Measurements from ENCODE around the gene RAPGEF4. TPM values are rescaled to one million over a fixed set of nuclear protein-coding genes. Genes with fewer than 3 reads are reported as not detected.

RAPGEF4 gene
- 10 to 100 TPM in 3 of 10 donors, 1 to 10 TPM in 7; 6.0 to 11.2 (median 8.5) TPM for total RNA-seq
- 1 to 10 TPM; 1.2 to 5.2 TPM for polyA plus RNA-seq
- long read RNA-seq, donor 1, full-length matches to known transcripts = 4 of 10 reads
- long read RNA-seq, donor 1, partial matches to known transcripts = 4 of 10 reads
- long read RNA-seq, donor 1, other reads (novel, unspliced or antisense) = 2 of 10 reads
- long read RNA-seq, donor 2, full-length matches to known transcripts = 8 of 11 reads
- long read RNA-seq, donor 2, partial matches to known transcripts = 1 of 11 reads
- long read RNA-seq, donor 2, other reads (novel, unspliced or antisense) = 2 of 11 reads
- long read RNA-seq, donor 3, full-length matches to known transcripts = 8 of 27 reads
- long read RNA-seq, donor 3, partial matches to known transcripts = 17 of 27 reads
- long read RNA-seq, donor 3, other reads (novel, unspliced or antisense) = 2 of 27 reads

- peaks cover 0 to 68% (median 32%) of the 10 kb centered on the region in 7 donors for H3K27me3 ChIP-seq
- no peaks in the 10 kb centered on the region for H3K36me3 ChIP-seq
- DNase-seq (no peak), ATAC-seq (peak in 6 of 8 donors; percentile 7 to 69 (median 41))
- 1% methylated on average over 75 to 89 of the region's 95 CpGs for WGBS, 2 donors
- intact Hi-C loops (cut with DNase I) = no loop called here
- H3K4me1 ChIP-seq = peaks cover 0 to 12% (median 4%) of the 10 kb centered on the region in 9 donors
- no peak within 1 kb of the TSS for H3K27ac ChIP-seq
- H3K4me3 ChIP-seq = peak within 1 kb of the TSS; percentile 26 to 58 (median 52)
- no peak for TF ChIP-seq CTCF (IDR thresholded peaks at IDR 0.05)
- no peaks in the 10 kb centered on the region for H3K9me3 ChIP-seq
Observed at GRCh38 chr2:172735582-172736423, at the start of gene RAPGEF4. Gene RAPGEF4 (plus strand): TSS chr2:172735845. CDS start chr2:172735984, 139 bp downstream.

GRCh38 chr2:172693037-172693436 lies 42.6 kb upstream of the RAPGEF4 start:
- Histone ChIP-seq H3K27me3 (peaks cover 0 to 4% (median 0%) of the 10 kb centered on the region in 7 donors), H3K27ac (peak overlapping the region in 2 of 10 donors; percentile 5 to 28), H3K36me3 (no peaks in the 10 kb centered on the region), H3K4me3 (no peak overlapping the region), H3K4me1 (peaks cover 0 to 19% (median 13%) of the 10 kb centered on the region in 9 donors), H3K9me3 (peaks cover 0 to 15% (median 0%) of the 10 kb centered on the region in 11 donors)
- peak; percentile 48 to 74 for DNase-seq
- 13 to 23% methylated on average over 3 of the region's 3 CpGs for WGBS, 2 donors
- ATAC-seq = peak; percentile 90 to 99 (median 98)
- intact Hi-C loops (cut with DNase I) = no loop called here
- TF ChIP-seq CTCF (IDR thresholded peaks at IDR 0.05) = no peak

- intact Hi-C loops (cut with DNase I) = no loop called here
- peaks cover 0 to 19% (median 13%) of the 10 kb centered on the region in 9 donors for H3K4me1 ChIP-seq
- no peaks in the 10 kb centered on the region for H3K36me3 ChIP-seq
- no peak for TF ChIP-seq CTCF (IDR thresholded peaks at IDR 0.05)
- H3K27ac ChIP-seq = peak overlapping the region in 2 of 10 donors; percentile 5 to 28
- DNase-seq = no peak
- no peak overlapping the region for H3K4me3 ChIP-seq
- peaks cover 0 to 4% (median 0%) of the 10 kb centered on the region in 7 donors for H3K27me3 ChIP-seq
- 58 to 67% methylated on average over 8 of the region's 8 CpGs for WGBS, 2 donors
- peaks cover 0 to 15% (median 0%) of the 10 kb centered on the region in 11 donors for H3K9me3 ChIP-seq
- ATAC-seq = peak in 5 of 8 donors; percentile 9 to 47 (median 9)
Observed at GRCh38 chr2:172693529-172694455, 41.9 kb upstream of the RAPGEF4 start.
